IMR-90 (cell line): Measurements from ENCODE around the gene TBC1D1.

ENCODE experiments used
- BHLHE40 ChIP-seq: fragments of 150-350 bp; IDR thresholded peaks from 2 replicates; pipeline ENCODE4 v1.6.1; 2016; ENCODE audit warnings: mild to moderate bottlenecking, low read depth, low read length
- CHD1 ChIP-seq: IDR thresholded peaks from 2 replicates; pipeline ENCODE4 v1.6.1; 2012; ENCODE audit warnings: low read depth, low read length, improper control_type of control experiment
- FOS ChIP-seq: fragments of 150-350 bp; IDR thresholded peaks from 2 replicates; pipeline ENCODE4 v1.6.1; 2016; ENCODE audit warnings: low read depth, low read length
- MAFK ChIP-seq: IDR thresholded peaks from 2 replicates; pipeline ENCODE4 v1.6.1; 2012; ENCODE audit warnings: low read depth, low read length, improper control_type of control experiment
- MXI1 ChIP-seq: IDR thresholded peaks from 2 replicates; pipeline ENCODE4 v1.6.1; 2012; ENCODE audit warnings: low read depth, mild to moderate bottlenecking, low read length, moderate library complexity, borderline replicate concordance
- NFE2L2 ChIP-seq: fragments of 150-350 bp; IDR thresholded peaks from 2 replicates; pipeline ENCODE4 v1.6.1; 2016; ENCODE audit warnings: low read depth, mild to moderate bottlenecking, low read length
- POLR2A ChIP-seq: IDR thresholded peaks from 2 replicates; pipeline ENCODE4 v1.6.1; 2012; ENCODE audit warnings: mild to moderate bottlenecking, low read depth, low read length
- RAD21 ChIP-seq: IDR thresholded peaks from 2 replicates; pipeline ENCODE4 v1.6.1; 2012; ENCODE audit warnings: low read length, improper control_type of control experiment
- RCOR1 ChIP-seq: IDR thresholded peaks from 2 replicates; pipeline ENCODE4 v1.6.1; 2012; ENCODE audit warnings: mild to moderate bottlenecking, low read length, improper control_type of control experiment; ENCODE audit not compliant: insufficient replicate concordance
- RFX5 ChIP-seq: IDR thresholded peaks from 2 replicates; pipeline ENCODE4 v1.8.0; 2012; ENCODE audit warnings: low read depth, mild to moderate bottlenecking, low read length, moderate library complexity
- SMC3 ChIP-seq: fragments of 150-350 bp; IDR thresholded peaks from 2 replicates; pipeline ENCODE4 v1.6.1; 2016; ENCODE audit warnings: low read depth, mild to moderate bottlenecking, antibody characterized with exemption, low read length, moderate library complexity
- TF ChIP-seq, protein P1 (sequence below): conservative IDR thresholded peaks from 2 replicates; pipeline ENCODE4 v1.5.1; 2012; ENCODE audit warnings: mild to moderate bottlenecking, low read depth, low read length, improper control_type of control experiment
- TF ChIP-seq, protein P2 (sequence below): fragments of 150-350 bp; IDR thresholded peaks from 2 replicates; pipeline ENCODE4 v1.6.1; 2017; ENCODE audit warnings: mild to moderate bottlenecking, antibody characterized with exemption, low read length, low read depth
- TF ChIP-seq, protein P3 (sequence below): fragments of 150-350 bp; IDR thresholded peaks from 2 replicates; pipeline ENCODE4 v1.6.1; 2016; ENCODE audit warnings: low read depth, mild to moderate bottlenecking, low read length, moderate library complexity, borderline replicate concordance

DNA sequence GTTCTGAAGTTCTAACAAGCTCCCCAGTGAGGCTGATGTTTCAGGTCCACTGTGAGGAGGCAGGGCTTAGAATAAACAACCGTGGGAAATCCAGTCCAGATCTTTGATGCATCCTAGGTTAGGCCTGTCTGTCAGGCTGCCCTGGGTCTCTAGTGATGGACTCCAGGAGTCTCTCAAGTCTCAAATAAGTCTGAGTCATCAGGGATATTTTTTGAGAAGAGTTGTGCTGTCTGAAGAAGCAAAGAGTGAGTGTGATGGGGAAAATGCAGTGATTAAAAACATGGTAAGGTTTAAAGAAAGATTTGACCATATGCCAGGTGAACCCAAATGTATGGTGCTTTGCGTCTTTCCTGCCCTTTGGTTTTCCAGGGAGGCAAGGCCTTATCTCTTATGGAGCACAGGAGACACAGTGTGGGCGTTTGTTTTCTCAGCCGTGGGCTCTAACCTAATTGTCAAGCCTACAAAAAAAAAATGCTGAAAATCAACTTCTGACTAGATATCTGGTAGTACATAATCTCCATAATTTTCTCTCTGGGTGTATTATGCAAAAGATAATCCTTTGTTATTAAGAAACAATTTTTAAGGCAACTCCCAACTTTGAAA, 170.0 kb downstream of the TBC1D1 start:
- TF ChIP-seq, protein P1, sequence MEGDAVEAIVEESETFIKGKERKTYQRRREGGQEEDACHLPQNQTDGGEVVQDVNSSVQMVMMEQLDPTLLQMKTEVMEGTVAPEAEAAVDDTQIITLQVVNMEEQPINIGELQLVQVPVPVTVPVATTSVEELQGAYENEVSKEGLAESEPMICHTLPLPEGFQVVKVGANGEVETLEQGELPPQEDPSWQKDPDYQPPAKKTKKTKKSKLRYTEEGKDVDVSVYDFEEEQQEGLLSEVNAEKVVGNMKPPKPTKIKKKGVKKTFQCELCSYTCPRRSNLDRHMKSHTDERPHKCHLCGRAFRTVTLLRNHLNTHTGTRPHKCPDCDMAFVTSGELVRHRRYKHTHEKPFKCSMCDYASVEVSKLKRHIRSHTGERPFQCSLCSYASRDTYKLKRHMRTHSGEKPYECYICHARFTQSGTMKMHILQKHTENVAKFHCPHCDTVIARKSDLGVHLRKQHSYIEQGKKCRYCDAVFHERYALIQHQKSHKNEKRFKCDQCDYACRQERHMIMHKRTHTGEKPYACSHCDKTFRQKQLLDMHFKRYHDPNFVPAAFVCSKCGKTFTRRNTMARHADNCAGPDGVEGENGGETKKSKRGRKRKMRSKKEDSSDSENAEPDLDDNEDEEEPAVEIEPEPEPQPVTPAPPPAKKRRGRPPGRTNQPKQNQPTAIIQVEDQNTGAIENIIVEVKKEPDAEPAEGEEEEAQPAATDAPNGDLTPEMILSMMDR = no peak
- TF ChIP-seq POLR2A (no peak), MAFK (no peak), RAD21 (no peak), NFE2L2 (no peak), CHD1 (no peak), RCOR1 (no peak), BHLHE40 (no peak), SMC3 (no peak), RFX5 (no peak), MXI1 (no peak), FOS (no peak)
- TF ChIP-seq, protein P2, sequence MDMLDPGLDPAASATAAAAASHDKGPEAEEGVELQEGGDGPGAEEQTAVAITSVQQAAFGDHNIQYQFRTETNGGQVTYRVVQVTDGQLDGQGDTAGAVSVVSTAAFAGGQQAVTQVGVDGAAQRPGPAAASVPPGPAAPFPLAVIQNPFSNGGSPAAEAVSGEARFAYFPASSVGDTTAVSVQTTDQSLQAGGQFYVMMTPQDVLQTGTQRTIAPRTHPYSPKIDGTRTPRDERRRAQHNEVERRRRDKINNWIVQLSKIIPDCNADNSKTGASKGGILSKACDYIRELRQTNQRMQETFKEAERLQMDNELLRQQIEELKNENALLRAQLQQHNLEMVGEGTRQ = no peak
- TF ChIP-seq, protein P3, sequence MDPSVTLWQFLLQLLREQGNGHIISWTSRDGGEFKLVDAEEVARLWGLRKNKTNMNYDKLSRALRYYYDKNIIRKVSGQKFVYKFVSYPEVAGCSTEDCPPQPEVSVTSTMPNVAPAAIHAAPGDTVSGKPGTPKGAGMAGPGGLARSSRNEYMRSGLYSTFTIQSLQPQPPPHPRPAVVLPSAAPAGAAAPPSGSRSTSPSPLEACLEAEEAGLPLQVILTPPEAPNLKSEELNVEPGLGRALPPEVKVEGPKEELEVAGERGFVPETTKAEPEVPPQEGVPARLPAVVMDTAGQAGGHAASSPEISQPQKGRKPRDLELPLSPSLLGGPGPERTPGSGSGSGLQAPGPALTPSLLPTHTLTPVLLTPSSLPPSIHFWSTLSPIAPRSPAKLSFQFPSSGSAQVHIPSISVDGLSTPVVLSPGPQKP = no peak
